Myocyte (in vitro differentiated cells): ENCODE results near the gene PRPF18. TPM values are rescaled to one million over a fixed set of nuclear protein-coding genes. Genes with fewer than 3 reads are reported as not detected.

Experiments used
- DNase-seq: peaks from one replicate; pipeline ENCODE4 v3.0.0-alpha.2; 2012; ENCODE audit warnings: low read depth
- total RNA-seq: library from RNA; depleted of rRNA; stranded (reverse); fragments of >200 nt; gene quantifications from 2 replicates; pipeline ENCODE4 v1.2.3, GENCODE V29; 2014

PRPF18 gene
- total RNA-seq, 1 donor from 2014 or later: 36.5 TPM

DNA sequence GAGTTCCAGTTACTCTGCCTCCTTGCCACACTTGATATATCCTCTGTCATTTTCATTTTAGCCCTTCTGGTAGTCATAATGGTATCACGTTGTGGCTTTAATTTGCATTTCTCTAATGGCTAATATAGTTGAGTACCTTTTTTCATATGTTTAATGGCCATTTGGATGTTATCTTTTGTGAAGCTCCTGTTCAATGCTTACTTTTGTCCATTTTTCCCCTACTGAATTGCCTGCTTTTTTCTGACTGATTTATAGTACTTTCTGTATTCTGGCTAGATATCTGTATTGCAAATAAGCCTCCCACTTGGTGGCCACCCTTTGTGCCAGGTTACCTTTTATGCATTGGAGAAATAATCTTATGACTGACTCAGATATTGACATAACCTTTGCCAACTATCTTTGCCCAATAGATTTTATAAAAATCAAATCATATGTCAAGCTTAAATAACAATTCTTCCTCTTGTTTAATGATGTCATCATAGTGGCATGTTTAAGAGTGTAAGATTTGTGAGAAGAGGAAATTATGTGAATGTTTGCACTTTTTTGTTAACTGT, 50.6 kb downstream of the PRPF18 start:
- DNase-seq: no peak

DNA sequence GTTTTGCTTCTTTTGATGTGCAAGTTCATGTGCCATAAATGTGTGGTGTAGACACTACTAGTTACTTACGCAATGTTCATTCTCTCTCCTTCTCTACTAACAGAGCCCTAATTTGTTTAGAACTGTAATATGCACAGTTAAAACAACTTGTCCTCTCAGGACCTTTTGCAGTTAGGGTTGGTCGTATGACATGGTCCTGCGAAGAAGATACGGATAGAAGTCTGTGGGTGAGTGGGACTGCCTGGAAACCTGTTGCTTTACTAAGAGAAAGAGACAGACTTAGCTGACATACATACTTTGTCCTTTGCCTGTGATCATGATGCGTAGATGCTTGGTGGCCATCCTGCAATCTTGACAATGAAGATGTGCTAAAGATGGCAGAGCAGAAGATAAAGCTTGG, 51.1 kb downstream of the PRPF18 start:
- no peak for DNase-seq

DNA sequence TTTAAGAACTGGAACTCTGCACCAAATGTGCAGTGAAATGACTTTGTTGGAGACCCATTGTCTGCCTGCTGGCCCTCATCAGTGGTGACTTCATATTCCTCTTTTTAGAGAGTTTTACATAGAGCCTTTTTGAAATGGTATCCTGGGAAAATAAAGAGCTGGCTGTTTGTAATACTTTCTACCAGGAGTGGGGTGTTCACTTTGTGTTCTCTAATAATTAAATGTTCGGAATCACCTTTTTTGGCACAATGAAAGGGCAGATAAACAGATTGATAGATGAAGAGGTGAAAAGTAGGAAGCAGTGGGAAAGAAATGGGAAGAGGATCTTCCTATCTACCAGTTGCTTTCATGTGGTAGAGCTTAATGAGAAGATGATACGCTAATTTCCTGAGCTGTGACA, 55.5 kb downstream of the PRPF18 start:
- DNase-seq: no peak

DNA sequence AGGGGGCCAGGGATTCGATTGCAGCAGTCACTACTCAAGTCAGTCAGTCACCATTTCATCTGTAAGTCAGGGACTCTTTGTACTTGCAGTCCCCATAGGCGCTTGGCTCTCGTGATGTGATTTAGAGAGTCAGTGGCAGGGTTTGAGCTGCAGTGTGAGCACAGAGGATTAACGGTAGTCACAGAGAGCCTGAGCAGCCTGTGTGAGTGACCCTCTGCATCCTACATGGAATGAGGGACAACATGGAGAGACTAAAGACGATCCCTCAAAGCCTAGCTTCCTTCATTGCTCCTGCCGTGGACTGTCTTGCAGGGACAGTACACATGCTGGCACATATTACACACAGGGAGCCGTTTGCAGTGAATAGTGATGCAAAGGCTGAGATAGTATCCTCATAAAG, 56.3 kb downstream of the PRPF18 start:
- no peak for DNase-seq

DNA sequence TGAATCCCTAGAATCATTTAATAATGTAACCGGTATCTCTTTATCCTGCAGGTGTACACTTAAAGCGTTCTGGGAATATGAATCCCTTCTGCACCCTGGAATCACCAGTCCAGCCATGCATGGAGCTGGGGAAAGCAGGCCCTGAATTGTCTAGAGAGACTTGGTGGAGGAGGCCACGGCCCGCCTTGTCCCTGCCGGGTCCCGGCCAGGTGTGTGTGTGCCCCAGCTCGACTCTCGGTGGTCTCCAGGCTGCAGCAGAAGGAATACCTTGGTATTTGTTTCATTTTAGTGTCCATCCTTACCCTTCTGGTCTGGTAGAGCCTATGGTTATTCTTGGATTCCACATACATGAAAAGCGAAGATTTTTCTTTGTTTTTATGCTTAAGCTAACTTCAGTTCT, 58.1 kb downstream of the PRPF18 start:
- DNase-seq: no peak

DNA sequence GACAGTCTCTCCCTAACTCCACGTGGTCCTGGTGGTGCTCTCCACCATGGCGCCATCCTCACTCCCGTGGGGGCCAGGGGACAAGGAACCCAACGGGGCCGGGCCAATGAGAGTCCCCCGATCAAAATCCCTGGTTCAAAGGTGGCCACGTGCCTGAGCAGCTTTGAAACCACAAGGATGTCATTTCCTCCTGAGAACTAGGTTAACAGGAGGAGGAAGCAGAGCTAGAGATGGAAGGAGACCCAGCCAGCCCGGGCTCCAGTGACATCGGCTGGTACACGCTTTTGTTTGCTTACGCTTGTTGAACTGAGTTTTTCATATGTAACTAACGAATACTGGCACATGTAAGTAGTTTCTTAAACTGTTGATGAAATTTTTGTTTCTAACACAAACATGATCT, 61.7 kb downstream of the PRPF18 start:
- DNase-seq: no peak

DNA sequence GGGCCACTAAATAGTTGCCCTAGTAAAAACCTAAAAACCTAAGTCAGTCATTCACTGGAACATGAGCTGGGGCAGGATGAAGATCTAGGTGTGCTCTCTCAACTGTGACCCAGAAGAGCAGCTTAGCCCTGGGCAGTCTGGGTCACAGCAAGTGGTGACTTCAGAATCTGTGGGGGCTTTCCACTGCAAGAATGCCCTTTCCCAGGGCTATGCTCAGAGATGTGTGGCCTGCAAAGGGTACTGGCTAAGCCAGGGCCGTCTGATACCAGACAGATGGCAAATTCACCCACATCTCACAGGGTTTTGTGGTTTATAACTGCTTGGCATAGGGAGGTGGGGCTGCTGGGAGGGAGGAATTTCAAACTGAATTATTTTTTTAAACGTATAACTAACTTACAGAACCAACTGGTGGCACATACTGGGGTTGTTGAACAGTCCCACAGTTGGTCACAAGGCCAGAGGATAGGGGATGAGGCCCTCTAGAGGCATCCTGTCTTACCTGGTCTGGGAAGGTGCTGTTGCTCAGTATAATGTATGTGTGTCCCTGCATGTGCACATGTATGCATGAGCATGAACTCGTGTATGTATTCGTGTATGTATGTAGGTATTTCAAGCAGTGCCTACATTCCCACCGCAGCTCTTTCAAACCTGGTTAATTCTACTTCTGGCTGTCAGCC, 63.2 kb downstream of the PRPF18 start:
- peak; percentile 54 for DNase-seq

DNA sequence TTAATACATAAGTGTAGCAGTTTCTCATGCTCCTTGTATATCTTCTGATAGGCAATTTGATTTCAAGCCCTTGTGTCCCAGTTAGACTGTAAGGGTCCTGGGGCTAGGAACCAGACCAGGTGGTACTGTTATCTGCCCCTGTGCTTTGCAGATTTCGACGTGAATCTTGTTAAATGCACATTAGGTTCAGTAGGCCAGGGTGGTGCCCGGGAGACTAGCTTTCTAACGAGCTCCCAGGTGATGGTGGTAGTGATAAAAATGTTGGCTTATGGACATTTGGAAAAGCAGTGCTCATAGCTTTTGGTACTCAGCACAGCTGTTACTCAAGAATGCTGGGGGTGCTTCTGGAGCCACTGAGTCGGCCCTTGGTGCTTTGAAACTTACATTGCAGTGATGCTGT, 64.2 kb downstream of the PRPF18 start:
- no peak for DNase-seq

DNA sequence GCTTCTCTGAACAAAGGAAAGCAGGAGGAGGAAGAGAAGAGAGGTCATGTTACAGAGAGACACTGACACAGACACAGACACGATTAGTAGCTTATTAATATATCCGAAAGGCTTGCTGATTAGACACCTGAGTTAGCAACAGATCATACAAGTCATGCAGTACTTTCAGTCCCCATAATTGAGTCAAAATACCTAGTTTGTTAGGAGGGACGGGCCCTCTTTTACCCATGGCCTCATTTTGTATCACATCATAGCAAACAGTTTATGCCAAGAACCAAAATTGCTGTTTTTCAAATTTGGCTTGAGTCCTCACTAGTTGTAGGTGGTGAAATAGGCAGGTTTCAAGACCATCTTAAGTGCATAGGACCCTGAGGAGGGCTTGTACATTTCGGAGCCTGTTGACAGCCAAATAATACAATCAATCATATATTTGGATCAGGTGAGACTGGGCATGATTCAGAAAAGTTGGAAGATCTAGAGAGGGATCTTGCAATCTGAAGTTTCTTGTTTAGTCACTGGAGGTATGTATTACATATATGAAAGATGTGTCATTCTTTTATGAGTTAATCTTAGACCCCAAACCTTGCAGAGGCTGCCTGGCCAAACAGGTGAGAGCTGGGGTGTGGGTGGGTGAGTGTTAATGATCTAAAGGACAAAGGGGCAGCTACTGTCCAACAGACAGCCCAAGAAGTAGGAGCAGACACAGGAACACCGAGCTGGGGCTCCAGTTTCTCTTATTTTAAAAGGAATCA, 65.4 kb downstream of the PRPF18 start:
- DNase-seq: no peak

DNA sequence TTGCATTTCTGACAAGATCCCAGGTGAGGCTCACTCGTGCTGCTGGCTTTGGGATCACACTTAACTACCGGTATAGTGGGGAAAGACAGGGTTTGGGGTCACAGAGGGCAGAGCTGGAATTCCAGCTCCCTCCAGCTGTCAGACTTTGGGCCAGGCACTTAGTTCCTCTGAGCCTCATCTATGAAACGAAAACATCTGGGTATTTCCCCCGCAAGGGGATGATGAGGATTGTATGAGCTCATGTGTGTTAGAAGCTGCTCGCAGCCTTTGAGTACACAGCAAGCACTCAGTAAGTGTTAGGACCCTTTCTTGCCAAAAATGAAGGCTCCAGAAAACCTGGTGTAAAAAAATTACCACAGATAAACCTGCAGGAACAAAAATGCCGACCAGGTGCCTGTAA, 66.1 kb downstream of the PRPF18 start:
- no peak for DNase-seq

DNA sequence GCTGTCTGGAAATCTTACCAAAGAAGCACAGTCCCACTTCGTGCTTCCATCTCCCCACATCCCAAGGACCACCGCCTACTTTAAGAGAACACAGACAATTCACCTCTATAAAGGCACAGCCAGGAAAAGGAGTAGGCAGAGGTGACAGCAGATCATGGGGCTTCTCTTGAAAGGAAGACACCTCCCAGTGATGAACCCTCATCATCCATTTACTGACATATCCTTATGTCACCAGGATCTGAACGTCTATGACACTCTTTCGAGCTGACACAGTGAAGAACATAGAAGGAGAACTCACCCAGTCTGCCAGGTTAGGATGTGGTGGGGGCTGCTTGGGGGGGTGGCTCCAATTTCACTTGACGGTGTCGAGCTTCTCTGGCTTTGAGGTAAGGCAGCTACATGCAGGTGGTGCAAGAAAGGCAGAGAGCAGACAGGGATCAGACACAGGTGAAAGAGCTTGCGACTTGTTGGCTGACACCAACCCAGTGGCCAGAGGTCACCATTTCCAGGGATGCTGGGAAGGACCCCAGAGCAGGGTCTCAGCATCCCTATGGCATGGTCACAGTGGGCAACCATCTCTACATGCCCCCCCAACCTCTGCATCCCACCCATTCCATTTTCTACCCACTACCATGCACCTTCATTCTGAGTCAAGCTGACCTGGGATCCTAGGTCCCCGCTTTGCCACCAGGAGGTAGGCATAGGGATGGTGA, 67.5 kb downstream of the PRPF18 start:
- DNase-seq: no peak

DNA sequence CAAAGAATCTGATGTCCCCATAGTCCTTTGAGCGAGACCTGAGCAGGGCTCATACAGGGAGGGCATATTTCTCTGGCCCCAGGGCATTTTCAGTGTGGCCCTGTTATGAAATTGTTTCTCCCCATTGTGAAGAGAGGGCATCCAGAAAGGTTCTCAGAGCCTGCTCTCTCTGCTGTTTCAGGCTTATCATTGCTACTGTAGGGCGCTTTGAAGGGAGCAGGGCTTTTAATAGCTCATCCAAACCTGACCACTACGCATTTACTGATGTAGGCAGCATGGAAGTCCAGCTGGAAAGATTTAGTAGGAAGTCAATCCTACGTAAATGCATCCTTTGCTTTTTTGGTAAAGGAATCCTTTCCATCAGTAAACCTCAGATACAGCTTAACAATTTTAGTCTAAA, 68.1 kb downstream of the PRPF18 start:
- no peak for DNase-seq

DNA sequence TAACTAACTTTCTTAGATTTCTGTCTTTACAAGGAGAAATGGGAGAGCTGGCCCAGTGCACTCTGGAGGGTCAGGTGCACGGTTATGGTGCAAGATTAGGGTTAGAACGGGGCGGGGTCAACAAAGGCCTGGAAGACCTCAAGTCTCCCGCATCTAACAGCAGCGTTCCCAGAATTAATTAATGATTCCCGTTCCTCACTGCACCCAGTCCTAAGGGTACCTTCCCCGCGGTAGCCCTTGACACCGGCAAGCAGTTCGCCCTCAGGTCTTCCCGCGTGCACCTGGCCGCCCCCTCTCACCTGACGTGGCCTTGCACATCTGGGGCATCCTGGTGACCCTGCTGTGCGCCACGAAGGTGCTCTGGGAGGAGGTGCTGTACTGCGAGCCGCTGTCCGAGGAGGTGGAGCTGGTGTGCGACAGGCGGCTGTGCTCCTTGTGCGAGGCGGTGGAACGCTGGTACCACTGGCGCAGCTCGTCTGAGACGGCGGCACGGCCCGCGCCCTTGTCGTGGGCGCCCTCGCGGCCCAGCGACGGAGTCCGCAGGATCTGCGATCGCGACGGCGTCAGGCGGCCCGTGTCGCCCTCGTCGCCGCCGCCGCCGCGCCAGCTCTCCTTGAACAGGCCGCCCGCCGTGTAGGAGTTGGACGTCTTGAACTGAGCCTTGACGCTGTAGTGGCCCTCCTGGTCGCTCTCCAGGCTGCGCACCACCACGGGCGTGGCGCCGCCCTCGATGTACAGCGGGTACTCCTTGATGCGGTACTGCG, 69.8 kb downstream of the PRPF18 start:
- DNase-seq: no peak

DNA sequence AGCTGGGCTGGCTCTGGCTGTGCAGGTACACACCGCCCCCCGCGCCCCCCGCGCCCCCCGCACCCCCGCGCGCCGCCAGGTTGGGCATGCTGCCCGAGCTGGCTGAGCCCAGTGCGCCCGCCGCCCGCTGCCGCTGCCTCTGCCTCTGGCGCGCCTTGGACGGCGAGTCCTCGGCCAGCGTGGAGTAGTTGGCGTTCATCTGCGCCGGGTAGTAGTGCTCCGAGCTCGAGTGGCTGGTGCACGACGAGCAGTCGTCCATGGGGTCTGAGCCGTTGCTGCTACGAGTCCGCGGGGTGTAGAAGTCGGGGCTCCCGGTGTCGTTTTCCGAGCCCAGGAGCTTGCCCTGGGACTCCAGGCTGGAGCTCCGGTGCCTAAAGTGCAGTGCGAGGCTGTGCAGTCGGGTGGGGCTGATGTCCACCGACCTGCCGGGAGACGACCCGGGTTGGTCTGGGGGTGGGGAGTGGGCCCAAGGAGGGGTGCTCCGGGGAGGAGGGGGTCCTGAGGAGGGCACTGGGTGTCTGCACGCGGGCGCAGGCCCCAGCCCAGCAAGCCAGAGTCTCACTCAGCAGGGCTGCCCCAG, 70.4 kb downstream of the PRPF18 start:
- no peak for DNase-seq

DNA sequence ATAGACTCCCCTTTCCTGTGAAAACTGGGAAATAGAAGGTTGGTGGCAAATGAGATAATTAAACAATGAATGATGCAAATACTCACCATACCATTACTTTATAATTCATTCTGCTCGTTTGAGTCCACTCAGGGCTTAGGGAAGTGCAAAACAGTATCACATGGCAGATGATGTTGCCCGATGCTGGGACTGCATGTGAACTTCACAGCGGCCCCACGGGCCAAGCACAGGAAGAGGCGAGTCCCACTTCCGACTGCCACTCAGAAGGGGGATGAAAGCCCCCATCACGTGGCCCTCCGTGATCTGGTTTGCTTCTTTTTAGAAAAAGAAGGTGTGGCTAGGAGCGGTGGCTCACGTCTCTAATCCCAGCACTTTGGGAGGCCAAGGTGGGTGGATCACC, 71.5 kb downstream of the PRPF18 start:
- DNase-seq: no peak

DNA sequence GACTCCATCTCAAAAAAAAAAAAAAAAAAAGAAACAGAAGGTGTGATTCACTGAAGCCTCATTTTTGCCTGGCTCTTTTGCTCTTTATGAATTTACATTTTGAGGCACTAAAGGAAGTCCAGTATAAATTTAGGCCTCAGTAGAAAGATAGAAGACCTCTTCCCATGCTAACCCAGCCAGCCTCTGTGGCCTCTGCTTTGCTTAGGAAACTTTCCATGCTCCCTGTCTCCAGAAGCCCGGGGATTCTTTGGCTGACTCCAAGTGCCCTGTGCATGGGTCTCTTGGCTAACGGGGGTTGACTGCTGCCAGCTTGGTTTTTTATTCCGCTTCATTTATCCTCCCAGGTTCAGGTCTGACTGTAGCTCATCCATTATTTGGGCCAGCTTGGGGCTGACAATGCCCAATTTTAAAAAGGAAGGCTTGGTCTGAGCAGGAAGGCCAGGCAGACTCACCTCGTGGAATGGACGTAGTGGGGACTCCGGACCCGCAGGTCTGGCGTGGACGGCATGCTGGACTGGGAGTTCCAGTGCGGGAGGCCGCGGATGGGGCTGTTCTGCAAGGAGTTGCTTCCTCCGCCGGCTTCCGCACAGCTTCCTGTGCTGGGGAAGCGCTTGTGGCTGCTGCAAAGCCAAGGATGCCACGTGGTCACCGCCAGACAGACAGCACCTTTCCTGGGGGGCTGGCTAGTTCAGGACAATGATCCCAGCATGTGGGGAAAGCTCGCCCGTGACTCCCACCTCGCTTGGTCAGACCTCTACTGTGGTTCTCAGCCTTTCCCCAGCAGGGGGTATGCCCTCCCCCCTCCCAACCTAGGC, 72.3 kb downstream of the PRPF18 start:
- DNase-seq: no peak

DNA sequence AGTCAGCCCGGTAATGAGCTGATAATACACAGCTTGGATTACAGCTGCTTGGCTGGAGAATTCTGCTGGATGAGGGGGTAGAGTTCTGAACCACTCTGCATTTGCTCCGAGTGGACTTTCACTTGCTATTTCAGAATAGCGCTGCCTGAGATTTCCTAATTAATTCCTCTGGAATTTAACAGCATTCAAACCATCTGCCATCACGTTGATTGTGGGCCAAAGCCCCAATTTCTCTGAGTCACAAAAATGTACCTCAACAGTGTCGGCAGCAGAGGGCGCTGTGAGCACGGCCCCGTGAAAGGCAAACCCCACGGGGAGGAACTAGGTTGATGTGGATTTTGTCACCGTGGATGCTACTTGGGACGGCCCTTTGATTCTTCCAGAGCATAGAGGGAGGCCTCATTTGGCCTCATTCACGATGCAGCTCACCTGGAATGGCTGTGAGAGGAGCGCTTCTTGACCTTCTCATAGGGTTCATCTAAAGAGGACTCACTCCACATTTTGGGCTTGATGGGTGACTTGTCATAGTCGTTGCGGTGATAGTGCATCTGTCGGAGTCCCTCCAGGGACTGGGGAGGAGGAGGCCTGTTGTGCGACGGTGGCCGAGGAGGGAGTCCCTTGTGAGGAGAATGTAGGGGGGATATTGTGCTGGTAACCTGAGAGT, 73.3 kb downstream of the PRPF18 start:
- DNase-seq: peak; percentile 62

DNA sequence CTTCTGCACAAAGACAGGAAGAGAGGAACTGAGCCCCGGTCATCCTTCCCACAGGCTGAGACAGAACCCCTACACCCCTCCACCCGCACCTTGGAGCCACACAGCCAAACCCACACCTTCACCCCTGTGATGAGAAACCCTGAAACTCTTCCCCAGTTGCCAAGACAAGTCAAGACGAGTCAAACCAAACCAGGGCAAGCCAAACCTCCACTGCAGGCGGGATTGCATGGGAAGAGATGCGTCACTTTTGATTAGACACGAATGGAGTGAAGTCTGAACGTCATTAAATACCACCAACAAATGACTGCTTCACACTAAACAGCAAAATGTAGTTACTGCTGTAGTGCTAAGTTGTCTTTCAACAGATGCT, 73.8 kb downstream of the PRPF18 start:
- DNase-seq: no peak

DNA sequence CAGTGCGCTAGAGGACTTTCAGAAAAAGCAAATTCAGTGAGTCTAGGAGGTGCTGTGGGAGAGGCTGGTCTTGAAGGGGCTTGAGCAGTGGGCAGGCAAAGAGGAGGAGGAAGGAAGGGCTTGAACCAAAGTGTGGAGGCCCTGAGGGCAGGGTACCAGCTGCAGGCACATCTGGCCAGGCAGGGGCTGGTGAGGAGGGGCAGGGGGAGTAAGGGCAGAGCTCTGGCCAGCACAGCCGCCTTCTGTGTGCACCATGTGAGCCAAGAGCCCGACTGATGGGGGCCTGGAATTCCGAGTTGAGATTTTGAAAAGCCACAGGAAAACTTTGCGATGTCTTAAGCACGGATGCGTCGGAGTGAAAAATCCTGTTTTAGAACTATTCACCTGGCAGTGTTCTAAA, 74.5 kb downstream of the PRPF18 start:
- no peak for DNase-seq
